Right hindlimb (tissue), 1 donor: ENCODE data around the gene ASTN2.

ENCODE experiments used
- DNase-seq: peaks from one replicate; pipeline ENCODE4 v3.0.0-alpha.2; 2018

The ASTN2 gene

GRCh38 chr9:117164512-117164911 lies 250.3 kb downstream of the ASTN2 start:
- no peak for DNase-seq

DNA sequence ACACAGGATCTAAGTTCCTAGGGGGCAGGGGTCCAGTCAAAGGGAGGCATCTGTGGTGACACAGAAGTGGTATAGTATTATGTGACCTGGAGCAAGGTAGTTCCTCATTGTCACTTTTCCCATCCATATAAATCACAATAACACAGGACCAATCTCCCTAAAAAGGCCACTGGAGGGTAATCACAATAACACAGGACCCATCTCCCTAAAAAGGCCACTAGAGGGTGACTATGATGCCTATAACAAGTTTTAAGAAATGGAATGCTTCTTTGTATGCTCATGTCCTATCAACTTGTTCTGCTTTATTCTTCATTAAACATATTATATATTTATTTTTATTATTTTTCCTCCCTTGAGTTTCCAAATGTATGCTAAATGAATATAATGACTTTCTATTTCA lies 254.6 kb downstream of the ASTN2 start:
- no peak for DNase-seq

- DNase-seq = no peak
These were observed 257.9 kb downstream of the ASTN2 start for GRCh38 chr9:117156771-117157535.

DNA sequence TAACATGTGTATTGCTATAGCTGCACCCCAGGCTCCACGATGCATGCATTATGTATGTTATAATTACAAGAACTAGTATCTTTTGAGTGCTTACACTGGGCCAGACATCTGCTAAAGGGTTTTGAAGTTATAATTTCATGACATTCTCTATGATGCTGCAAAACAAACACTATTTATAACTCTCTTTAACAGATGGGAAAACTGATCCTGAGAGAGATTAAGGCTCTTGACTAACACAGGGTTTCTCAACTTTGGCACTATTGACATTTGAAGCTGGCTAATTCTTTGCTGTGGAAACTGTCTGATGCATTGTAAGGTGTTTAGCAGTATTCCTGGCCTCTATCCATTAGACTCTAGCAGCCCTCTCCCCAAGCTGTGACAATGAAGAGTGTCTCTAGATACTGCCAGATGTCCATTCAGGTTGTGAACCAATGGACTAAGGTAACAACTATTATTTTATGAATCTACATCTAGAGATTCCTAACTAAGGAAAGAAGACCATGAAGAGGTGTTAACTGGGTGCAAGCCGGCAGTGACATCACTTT lies 258.6 kb downstream of the ASTN2 start:
- no peak for DNase-seq

DNA sequence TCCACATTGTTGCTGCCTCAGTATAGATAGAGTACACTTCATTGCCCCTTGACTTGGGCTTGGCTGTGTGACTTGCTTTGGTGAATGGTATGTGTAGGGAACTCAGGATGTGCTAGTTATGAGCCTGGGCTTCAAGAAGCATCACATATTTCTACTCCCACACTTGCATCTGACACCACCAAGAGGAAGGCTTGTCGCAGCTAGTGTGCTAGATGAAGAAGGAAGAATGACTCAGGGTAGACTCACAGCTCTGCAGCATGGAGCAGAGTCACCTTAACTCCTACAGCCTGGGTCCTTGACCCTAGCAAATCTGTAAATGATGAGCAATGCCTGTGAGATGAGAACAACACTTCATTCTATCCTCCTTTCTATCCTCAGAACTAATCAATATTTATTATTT lies 261.8 kb downstream of the ASTN2 start:
- DNase-seq = no peak

- no peak for DNase-seq
These were observed 263.1 kb downstream of the ASTN2 start for GRCh38 chr9:117151716-117152115.

DNA sequence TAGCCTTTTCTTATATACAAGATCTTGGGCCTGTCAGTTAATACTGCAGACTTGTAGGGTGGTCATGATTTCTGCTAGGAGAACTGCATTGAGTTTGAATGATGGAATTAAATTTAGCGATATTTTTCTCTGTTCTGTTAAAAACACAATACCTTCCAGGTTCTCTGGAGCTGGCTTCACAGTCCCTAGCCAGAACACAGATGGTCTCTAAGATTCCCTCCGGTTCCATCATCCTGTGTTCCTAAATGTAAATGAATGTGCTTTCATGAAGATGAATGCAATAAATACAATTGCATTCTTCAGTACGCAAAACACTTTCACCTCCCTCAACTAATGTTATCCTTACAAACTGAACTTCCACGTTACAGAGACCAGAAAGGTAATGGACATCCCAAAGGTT lies 264.9 kb downstream of the ASTN2 start:
- DNase-seq = no peak

DNA sequence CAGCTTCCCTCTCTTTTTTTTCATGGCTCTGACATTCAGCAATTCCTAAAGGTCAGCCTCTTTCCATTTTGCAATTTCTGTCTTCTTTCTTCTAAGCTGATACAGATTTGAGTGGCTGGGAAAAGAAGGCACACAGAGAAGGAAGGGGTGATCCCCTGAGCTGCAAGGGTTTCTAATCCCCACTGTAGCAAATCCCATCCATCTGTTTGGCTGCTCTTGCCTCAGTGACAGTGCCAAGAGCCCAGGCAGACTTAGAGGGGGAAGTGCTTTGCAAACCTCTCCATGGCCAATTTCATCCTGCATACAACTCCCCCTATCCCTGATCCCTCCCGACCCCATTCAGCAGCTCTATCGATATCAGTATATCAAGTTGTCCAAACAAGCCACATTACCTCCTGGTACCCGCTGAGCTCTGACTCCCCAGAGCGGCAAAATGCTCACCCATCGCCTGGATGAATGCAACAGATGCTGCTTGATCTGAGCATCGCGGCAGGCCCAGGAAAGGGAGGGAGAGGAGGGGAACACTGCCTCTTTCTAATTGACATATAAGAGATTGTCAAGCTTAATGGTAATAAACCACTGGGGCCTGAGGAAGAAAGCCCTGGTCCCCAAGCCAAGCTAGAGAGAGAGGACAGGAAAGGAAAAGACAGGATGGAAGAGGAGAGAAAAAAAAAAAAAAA lies 268.9 kb downstream of the ASTN2 start:
- no peak for DNase-seq

GRCh38 chr9:117145081-117145480 lies 269.8 kb downstream of the ASTN2 start:
- DNase-seq = no peak

DNA sequence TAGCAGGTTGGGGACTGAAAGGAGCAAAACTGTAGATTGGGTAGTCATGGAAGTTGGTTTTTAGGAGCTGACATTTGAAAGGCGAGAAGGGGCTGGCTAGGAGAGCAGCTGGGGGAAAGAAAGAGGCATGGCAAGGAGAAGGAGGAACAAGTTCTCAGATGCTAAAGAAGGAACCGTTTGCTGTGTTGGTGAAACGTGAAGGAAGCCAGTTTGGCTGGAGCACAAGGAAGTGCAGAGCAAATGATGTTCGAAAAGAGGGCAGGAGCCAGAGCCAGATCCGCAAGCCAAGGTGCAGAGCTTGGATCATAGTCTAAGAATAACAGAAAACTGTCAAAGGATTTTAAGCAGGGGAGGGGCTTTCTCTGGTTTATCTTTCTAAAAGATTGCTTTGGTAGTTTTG lies 276.6 kb downstream of the ASTN2 start:
- peak; percentile 30 for DNase-seq

- DNase-seq = no peak
These were observed 278.4 kb downstream of the ASTN2 start for GRCh38 chr9:117136461-117136860.

- no peak for DNase-seq
These were observed 279.3 kb downstream of the ASTN2 start for GRCh38 chr9:117135501-117136098.

GRCh38 chr9:117134826-117135500 lies 279.9 kb downstream of the ASTN2 start:
- no peak for DNase-seq

- no peak for DNase-seq
These were observed 288.0 kb downstream of the ASTN2 start for GRCh38 chr9:117126871-117127270.

DNA sequence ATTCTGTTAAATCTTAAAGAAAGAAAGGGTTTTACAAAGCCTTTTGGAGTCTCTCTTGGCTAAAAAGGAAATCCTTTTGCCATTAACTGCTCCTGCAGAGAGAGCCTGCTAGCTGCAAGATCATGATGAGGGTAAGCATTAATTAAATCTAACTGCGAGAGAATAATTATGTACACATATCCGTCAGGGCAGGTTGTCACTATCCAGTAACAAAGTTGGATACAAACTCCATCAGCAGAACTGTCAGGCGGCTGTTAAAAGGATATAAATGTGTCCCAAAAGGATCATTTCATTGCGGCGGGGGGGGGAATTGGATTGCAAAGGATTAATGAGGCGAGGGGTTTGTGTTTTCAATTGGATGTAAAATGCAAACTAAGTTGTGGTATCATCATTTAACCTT lies 289.3 kb downstream of the ASTN2 start:
- DNase-seq = no peak

- no peak for DNase-seq
These were observed 291.1 kb downstream of the ASTN2 start for GRCh38 chr9:117123729-117124128.

DNA sequence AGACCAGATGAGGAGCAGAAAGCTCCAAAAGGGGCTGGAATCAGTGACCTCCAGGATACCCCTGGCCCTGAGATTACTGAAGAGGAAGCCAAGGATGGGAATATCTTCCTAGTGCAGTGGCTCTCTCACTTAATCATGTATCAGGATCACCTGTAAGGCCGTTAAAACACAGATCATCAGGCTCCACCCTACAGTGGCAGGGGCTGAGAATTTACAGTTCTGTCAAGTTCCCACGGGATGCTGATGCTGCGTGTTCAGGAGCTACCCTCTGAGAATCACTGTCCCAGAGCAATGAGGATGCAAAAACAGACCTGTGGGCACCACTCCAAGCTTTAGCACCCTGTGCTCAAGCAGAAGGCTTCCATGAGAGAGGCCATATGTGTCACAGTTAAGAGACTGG lies 291.9 kb downstream of the ASTN2 start:
- DNase-seq = no peak

GRCh38 chr9:117122102-117122501 lies 292.8 kb downstream of the ASTN2 start:
- DNase-seq = no peak

- no peak for DNase-seq
These were observed 293.5 kb downstream of the ASTN2 start for GRCh38 chr9:117121316-117121715.

DNA sequence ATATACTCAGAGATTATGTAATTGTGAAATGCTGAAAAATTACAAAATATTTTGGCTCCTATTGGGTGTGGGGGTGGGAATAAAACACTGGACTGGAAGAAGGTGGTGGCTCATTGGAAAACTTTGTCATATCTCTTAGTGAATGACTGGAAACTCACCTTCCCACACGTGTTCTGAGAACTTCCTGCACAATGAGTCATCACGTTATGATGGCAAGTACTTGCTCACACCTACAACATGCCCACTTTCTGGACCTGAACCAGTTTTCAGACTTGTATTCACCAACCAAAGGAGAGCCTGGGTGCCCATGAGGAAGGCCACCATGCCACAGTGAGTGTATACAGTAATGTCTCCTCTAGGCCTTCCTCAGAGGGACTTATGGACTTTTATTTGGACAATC lies 294.8 kb downstream of the ASTN2 start:
- DNase-seq = no peak

GRCh38 chr9:117116084-117116483 lies 298.8 kb downstream of the ASTN2 start:
- no peak for DNase-seq

DNA sequence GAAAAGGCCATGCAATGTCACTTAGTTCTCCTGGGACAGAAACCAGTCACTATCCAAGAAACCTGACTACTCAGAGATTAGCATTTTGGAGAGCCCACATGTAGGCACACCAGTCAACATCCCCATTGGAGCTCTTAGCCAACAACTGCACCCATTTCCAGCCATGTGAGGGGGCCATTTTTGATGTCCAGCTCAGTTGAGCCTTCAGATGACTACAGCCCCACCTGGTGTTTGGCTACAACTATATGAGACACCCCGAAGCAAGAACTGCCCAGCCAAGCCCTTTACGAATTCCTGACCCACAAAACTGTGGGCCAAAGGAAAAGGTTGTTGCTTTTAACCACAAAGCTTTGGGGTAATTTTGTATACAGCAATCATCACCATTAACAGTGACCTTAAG lies 300.1 kb downstream of the ASTN2 start:
- no peak for DNase-seq
